IMR-90 (cell line): ENCODE results near the gene WBP2. TPM values are rescaled to one million over a fixed set of nuclear protein-coding genes. Genes with fewer than 3 reads are reported as not detected.

Experiments
- ATAC-seq: fragments of 200-7000 bp; cut with Tn5 transposase; 2 replicates; pipeline ENCODE4 v1.9.1; 2020; ENCODE audit warnings: low read depth, mild to moderate bottlenecking, moderate library complexity
- BruUV-seq: library from RNA; stranded (reverse); fragments of 400-500 nt; replicated peaks from 2 replicates; lab custom pipeline; 2021; lab: Mats Ljungman, UMichigan
- CTCF ChIA-PET: fragments of 300-600 bp; formaldehyde crosslinking; extraction: SDS; loops from one replicate; lab custom pipeline; 2021; ENCODE audit warnings: antibody characterized with exemption; lab: Yijun Ruan, JAX
- POLR2A ChIA-PET: fragments of 300-600 bp; sonication (Branson Sonifier 250); formaldehyde crosslinking; loops from one replicate; lab custom pipeline; 2022; ENCODE audit warnings: antibody characterized with exemption; ENCODE audit not compliant: unreplicated experiment; lab: Charles Lee
- DNase-seq: peaks from one replicate; pipeline ENCODE4 v3.0.0; 2013
- H2AFZ ChIP-seq: replicated peaks from 2 replicates; pipeline ENCODE3; 2013; ENCODE audit warnings: low read length, mild to moderate bottlenecking; ENCODE audit not compliant: poor library complexity
- H2AK5ac ChIP-seq: 2 replicates; pipeline ENCODE4 v1.6.1; 2013; ENCODE audit warnings: low read depth, low read length, inconsistent platforms
- H2AK9ac ChIP-seq: replicated peaks from 2 replicates; pipeline ENCODE3; 2013; ENCODE audit warnings: mild to moderate bottlenecking, low read depth, low read length, moderate library complexity; ENCODE audit not compliant: poor library complexity
- H2BK120ac ChIP-seq: 2 replicates; pipeline ENCODE4 v1.6.1; 2013; ENCODE audit warnings: low read depth, low read length, inconsistent platforms
- H2BK15ac ChIP-seq: 3 replicates; pipeline ENCODE4 v1.6.1; 2013; ENCODE audit warnings: low read depth, low read length, inconsistent platforms
- H2BK20ac ChIP-seq: 2 replicates; pipeline ENCODE4 v1.6.1; 2013; ENCODE audit warnings: low read depth, mild to moderate bottlenecking, inconsistent platforms, low read length, moderate library complexity
- H2BK5ac ChIP-seq: 2 replicates; pipeline ENCODE4 v1.6.1; 2013; ENCODE audit warnings: mild to moderate bottlenecking, low read depth, low read length, inconsistent platforms; ENCODE audit not compliant: poor library complexity, severe bottlenecking
- H3K14ac ChIP-seq: replicated peaks from 2 replicates; pipeline ENCODE4 v1.6.1; 2013; ENCODE audit warnings: low read depth, low read length, inconsistent platforms
- H3K18ac ChIP-seq: 2 replicates; pipeline ENCODE4 v1.6.1; 2013; ENCODE audit warnings: low read depth, low read length, control low read depth
- H3K23ac ChIP-seq: 2 replicates; pipeline ENCODE4 v1.6.1; 2013; ENCODE audit warnings: low read depth, low read length, inconsistent platforms
- H3K27ac ChIP-seq: 2 replicates; pipeline ENCODE4 v1.5.1; 2013; ENCODE audit warnings: mild to moderate bottlenecking, control low read depth, low read length; ENCODE audit not compliant: insufficient read depth
- H3K27me3 ChIP-seq: 2 replicates; pipeline ENCODE4 v1.6.1; 2013; ENCODE audit warnings: low read length; ENCODE audit not compliant: control insufficient read depth, insufficient read depth
- H3K36me3 ChIP-seq: 2 replicates; pipeline ENCODE4 v1.6.1; 2013; ENCODE audit warnings: low read length, mixed read lengths; ENCODE audit not compliant: control insufficient read depth, insufficient read depth
- H3K4ac ChIP-seq: 2 replicates; pipeline ENCODE4 v1.6.1; 2013; ENCODE audit warnings: low read depth, low read length, inconsistent platforms
- H3K4me1 ChIP-seq: 2 replicates; pipeline ENCODE4 v1.6.1; 2013; ENCODE audit warnings: low read length, mixed read lengths; ENCODE audit not compliant: control insufficient read depth, insufficient read depth
- H3K4me2 ChIP-seq: 2 replicates; pipeline ENCODE4 v1.6.1; 2013; ENCODE audit warnings: low read depth, mild to moderate bottlenecking, control low read depth, low read length, moderate library complexity
- H3K4me3 ChIP-seq: 2 replicates; pipeline ENCODE4 v1.5.1; 2013; ENCODE audit warnings: low read depth, mild to moderate bottlenecking, control low read depth, low read length, moderate library complexity; ENCODE audit not compliant: insufficient read depth
- H3K56ac ChIP-seq: 2 replicates; pipeline ENCODE4 v1.6.1; 2013; ENCODE audit warnings: low read length, inconsistent platforms; ENCODE audit not compliant: insufficient read depth; ENCODE audit errors: extremely low read depth
- H3K79me1 ChIP-seq, 2 experiments: 2 replicates each; pipeline ENCODE4 v1.6.1; 2013; ENCODE audit warnings: low read length in 2 of 2, inconsistent platforms in 1 of 2, low read depth in 1 of 2
- H3K9ac ChIP-seq: 2 replicates; pipeline ENCODE4 v1.6.1; 2013; ENCODE audit warnings: low read depth, low read length, control low read depth
- H3K9me1 ChIP-seq: 2 replicates; pipeline ENCODE4 v1.6.1; 2013; ENCODE audit warnings: low read length, inconsistent platforms; ENCODE audit not compliant: insufficient read depth
- H3K9me3 ChIP-seq: 2 replicates; pipeline ENCODE4 v1.6.1; 2013; ENCODE audit warnings: low read length; ENCODE audit not compliant: control insufficient read depth, insufficient read depth
- H4K20me1 ChIP-seq: 2 replicates; pipeline ENCODE4 v1.6.1; 2013; ENCODE audit warnings: low read length, inconsistent platforms; ENCODE audit not compliant: insufficient read depth
- H4K5ac ChIP-seq: 2 replicates; pipeline ENCODE4 v1.6.1; 2013; ENCODE audit warnings: mild to moderate bottlenecking, low read depth, low read length, control low read depth
- H4K8ac ChIP-seq, 2 experiments: 2 replicates each; pipeline ENCODE4 v1.6.1; 2013; ENCODE audit warnings: low read depth in 2 of 2, low read length in 2 of 2, control low read depth in 1 of 2, inconsistent platforms in 1 of 2
- H4K91ac ChIP-seq: 2 replicates; pipeline ENCODE4 v1.6.1; 2013; ENCODE audit warnings: low read depth, low read length, inconsistent platforms; ENCODE audit not compliant: insufficient read depth
- CTCF ChIP-seq: conservative IDR thresholded peaks from 2 replicates; pipeline ENCODE4 v1.5.1; 2012; ENCODE audit warnings: mild to moderate bottlenecking, low read depth, low read length, improper control_type of control experiment
- POLR2A ChIP-seq: IDR thresholded peaks from 2 replicates; pipeline ENCODE4 v1.6.1; 2012; ENCODE audit warnings: mild to moderate bottlenecking, low read depth, low read length
- WGBS, 2 experiments: methylation state at CpG; one replicate each; pipeline versions ENCODE4 v1.1.5 to v1.1.7; 2013; ENCODE audit warnings: missing lambda C conversion rate in 2 of 2; ENCODE audit not compliant: insufficient read length in 1 of 2; ENCODE audit errors: extremely low coverage in 2 of 2; 5-methylcytosine and 5-hydroxymethylcytosine counted together
- dilution Hi-C: fragments of 300-500 bp; cut with HindIII; formaldehyde crosslinking; loops from one replicate; pipeline ENCODE4 v1.14.3; 2018; ENCODE audit warnings: low sequenced_read_pairs; ENCODE audit not compliant: unreplicated experiment
- in situ Hi-C: fragments of 300-500 bp; cut with MboI; formaldehyde crosslinking; loops from 3 replicates; pipeline ENCODE4 v1.14.3; 2019; ENCODE audit warnings: low sequenced_read_pairs, inconsistent platforms, mixed read lengths
- intact Hi-C: fragments of 100-400 bp; cut with micrococcal nuclease; formaldehyde crosslinking; loops from 2 replicates; pipeline ENCODE4 v1.10.0; 2022
- polyA plus RNA-seq, 3 experiments: library from polyadenylated mRNA; depleted of rRNA; stranded (reverse); fragments of >200 nt; gene quantifications; 2 replicates each; pipeline ENCODE4 v1.2.3, GENCODE V29; 2012; ENCODE audit warnings: low replicate concordance in 1 of 3
- total RNA-seq: library from RNA; depleted of rRNA; stranded (reverse); fragments of >200 nt; gene quantifications from 2 replicates; pipeline ENCODE4 v1.2.3, GENCODE V29; 2012

Gene WBP2
- total and polyA plus RNA-seq, 2 of the 4 experiments (the other 2 are of a cell fraction): 9.0 to 35.5 TPM

GRCh38 chr17:75878174-75878998, 23.3 kb upstream of the WBP2 start, which contains the start of gene TRIM47:
Gene TRIM47, minus strand, starts transcription at chr17:75878581. Its CDS starts 33 bp downstream, at chr17:75878548.
- dilution Hi-C loops (no loop called here), intact Hi-C loops (loop anchor here (10.0 kb wide), 1 partner anchor 94 kb away; the partner anchor contains the start of gene UNK), in situ Hi-C loops (no loop called here)
- no peaks in the 10 kb centered on the region for H3K9me3 ChIP-seq
- peaks cover 18% of the 10 kb centered on the region for H3K4me1 ChIP-seq
- peak within 1 kb of the TSS; percentile 58 for H3K18ac ChIP-seq
- peaks cover 6% of the 10 kb centered on the region; the same call in 1 of the 2 replicates for H3K36me3 ChIP-seq
- H3K14ac ChIP-seq: peak within 1 kb of the TSS; percentile 71
- H3K27me3 ChIP-seq: peaks cover 3% of the 10 kb centered on the region
- H2BK5ac ChIP-seq: peak within 1 kb of the TSS; percentile 28
- peaks cover 0 to 23% of the 10 kb centered on the region in 2 experiments; a peak in 3 of 4 replicates for H3K79me1 ChIP-seq
- peaks cover 10% of the 10 kb centered on the region; the same call in 1 of the 2 replicates for H4K20me1 ChIP-seq
- peak within 1 kb of the TSS; percentile 83 for H3K4ac ChIP-seq
- H4K91ac ChIP-seq: peak within 1 kb of the TSS; percentile 81
- peak within 1 kb of the TSS; percentile 61 for H2BK120ac ChIP-seq
- H3K23ac ChIP-seq: peak within 1 kb of the TSS; percentile 61
- H3K4me3 ChIP-seq: peak within 1 kb of the TSS; percentile 46
- WGBS, 2 experiments: 2% methylated on average over 56 of the region's 87 CpGs; no CpG with 5 or more reads in 1 of the 2 experiments
- BruUV-seq: no TSS peak
- ChIA-PET POLR2A (interaction anchor here (0.6 to 1.4 kb wide), 3 partner anchors 18 to 78 kb away, joined by 3 to 6 read pairs (median 4); partner anchors contain the start of gene TRIM65), CTCF (interaction anchor here (0.8 to 1.3 kb wide), 5 partner anchors 17 to 99 kb away, joined by 3 to 7 read pairs (median 3); partner anchors contain the start of genes TRIM65 and WBP2)
- peak within 1 kb of the TSS; percentile 88 for H2AK5ac ChIP-seq
- peak within 1 kb of the TSS; percentile 84; the same call in 1 of the 2 replicates for H4K5ac ChIP-seq
- TF ChIP-seq POLR2A: no peak
- peak; percentile 24; the same call in 1 of the 2 replicates for TF ChIP-seq CTCF
- peak within 1 kb of the TSS; percentile 96 for H2AFZ ChIP-seq
- H2BK20ac ChIP-seq: no peak within 1 kb of the TSS
- DNase-seq (peak; percentile 49), ATAC-seq (peak; percentile 55)
- H2AK9ac ChIP-seq: peak within 1 kb of the TSS; percentile 96
- H3K9me1 ChIP-seq: 0 out of 2 replicates have a peak, but pooled peaks cover 3% of the 10 kb centered on the region
- H4K8ac ChIP-seq: peak within 1 kb of the TSS; percentile 44 to 83
- H3K4me2 ChIP-seq: peak within 1 kb of the TSS; percentile 92
- peak within 1 kb of the TSS; percentile 64 for H3K9ac ChIP-seq
- peak within 1 kb of the TSS; percentile 30; the same call in 1 of the 3 replicates for H2BK15ac ChIP-seq
- H3K27ac ChIP-seq: peak within 1 kb of the TSS; percentile 75
- H3K56ac ChIP-seq: peak within 1 kb of the TSS; percentile 22; the same call in 1 of the 2 replicates
